Epidermal melanocyte (primary cell): ENCODE measurements around the gene BSPRY.
"Not testable (repeated sequence)": the region's sequence is repeated elsewhere in the genome, so short reads cannot be mapped to it uniquely, and the experiment has no call there.

ENCODE experiments used
- DNase-seq: peaks from one replicate; pipeline ENCODE4 v3.0.0; 2011; ENCODE audit warnings: low spot score; ENCODE audit not compliant: insufficient read length

The BSPRY gene

DNA sequence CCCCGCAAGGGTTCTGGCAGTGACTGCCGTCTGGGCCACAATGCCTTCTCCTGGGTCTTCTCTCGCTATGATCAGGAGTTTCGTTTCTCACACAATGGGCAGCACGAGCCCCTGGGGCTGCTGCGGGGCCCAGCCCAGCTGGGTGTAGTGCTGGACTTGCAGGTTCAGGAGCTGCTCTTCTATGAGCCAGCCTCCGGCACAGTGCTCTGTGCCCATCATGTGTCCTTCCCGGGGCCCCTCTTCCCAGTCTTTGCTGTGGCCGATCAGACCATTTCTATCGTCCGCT, 20.5 kb downstream of the BSPRY start:
- no peak for DNase-seq

GRCh38 chr9:113370806-113371325, 21.5 kb downstream of the BSPRY start:
- no peak for DNase-seq

DNA sequence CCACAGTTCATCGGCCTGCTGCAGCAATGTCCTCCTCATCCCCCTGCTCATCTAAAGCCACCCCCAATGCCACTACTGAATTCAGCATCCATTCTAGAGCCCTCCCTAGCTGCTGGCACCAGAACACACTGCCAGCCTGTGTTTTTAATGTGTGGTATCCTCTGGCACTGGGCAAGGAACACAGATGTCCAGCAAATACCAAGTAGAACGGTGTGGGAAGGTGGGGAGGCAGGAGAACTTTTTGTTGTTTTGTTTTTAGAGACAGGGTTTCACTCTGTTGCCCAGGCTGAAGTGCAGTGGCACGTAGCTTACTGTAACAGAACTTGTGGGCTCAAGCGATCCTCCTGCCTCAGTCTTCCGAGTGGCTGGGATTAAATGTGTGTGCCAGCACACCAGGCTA, 22.7 kb downstream of the BSPRY start:
- DNase-seq: no peak

DNA sequence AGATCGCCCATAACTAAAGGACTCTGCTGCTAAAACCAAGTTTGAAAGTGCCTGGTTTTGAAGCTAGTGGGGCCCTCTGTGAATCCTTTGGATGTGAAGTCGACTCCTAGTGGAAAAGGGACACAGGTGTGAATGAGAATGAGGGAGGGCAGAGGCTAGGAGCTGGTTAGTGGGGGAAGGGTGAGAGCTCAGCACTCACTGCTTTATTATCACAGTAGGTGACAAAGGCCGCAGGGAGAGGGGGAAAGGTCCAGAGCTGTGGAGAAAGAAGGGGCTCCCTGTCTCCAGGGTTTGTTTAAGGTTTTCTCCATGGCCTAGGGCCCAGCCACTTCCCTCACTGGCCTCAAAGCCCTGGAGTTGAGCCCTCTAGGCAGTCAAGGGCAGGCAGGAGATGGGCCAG, 23.9 kb downstream of the BSPRY start:
- DNase-seq: no peak

DNA sequence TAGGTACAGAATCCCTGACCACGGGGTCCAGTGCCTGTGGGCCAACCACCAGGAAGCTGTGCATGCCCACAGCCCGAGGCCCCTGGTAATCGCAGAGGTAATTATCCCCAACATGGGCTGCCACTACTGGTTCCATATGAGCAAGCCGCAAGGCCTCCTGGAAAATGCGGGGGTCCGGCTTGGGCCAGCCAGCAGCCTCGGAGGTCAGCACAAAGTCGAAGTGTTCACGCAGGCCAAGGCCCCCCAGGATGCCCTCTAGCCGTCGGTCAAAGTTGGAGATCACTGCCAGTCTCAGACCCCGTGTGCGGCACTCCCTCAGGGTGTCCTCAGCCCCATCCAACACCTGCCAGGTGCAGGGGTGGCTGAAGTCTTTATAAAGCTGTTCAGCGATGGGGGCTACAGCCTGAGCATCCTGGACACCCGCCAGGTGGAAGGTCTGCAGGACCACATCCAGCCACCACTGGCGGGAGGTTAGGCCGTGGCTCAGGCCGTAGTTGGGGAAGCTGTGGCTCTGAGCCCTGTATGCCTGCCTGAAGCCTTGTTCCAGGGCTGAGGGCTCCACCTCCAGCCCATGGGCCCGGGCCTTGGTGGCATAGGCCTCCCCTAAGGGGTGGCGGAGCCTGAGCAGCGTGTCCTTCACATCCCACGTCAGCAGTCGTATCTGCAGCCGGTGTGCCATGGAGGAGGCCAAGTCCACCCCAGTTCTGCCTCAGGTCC, 24.5 kb downstream of the BSPRY start:
- no peak for DNase-seq

DNA sequence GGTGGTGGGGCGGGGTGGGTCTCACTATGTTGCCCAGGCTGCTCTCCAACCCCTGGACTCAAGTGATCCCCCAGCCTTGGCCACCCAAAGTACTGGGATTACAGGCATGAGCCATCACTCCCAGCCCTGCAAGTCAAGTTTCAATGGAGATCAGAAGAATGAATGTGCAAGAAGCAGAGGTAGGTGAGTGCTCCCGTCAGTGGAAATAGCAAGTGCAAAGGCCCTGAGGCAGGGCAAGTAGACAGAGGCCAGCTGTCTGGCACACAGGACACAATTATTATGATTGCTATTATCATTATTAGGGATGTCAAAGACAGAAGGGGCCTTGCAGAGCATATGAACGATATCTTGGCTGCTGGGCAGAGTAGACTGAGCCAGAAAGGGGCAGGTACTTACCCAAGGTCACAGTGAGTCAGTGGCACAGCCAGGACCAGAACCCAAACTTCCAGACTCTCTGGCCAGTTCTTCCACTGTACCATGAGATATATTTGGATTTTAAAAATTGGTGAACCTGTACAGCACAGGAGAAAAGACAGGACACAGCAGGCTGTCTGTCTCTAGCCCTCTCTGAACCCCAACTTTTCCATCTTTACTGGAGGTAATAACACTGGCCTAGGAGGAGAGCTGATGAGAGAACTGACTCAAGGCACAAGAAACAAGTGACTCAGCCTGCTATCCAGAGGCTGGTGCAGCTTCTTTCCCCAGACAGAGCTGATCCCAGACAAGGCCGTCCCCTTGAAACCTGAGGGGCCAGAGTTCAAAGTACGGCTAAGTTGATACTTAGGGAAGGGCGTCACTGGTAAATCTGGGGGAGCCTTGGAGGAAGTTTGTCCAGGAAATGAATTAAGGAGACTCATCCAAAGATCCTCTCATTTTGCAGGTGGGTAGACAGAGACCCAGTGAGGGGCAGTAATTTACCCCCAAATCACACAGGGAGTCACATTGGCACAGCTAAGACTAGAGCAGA, 26.0 kb downstream of the BSPRY start:
- no peak for DNase-seq

GRCh38 chr9:113376634-113377567, 27.6 kb downstream of the BSPRY start, which contains the start of gene HDHD3:
TSS of gene HDHD3 (minus strand) at chr9:113376986. CDS start at chr9:113374354, 2,632 bp downstream.
- DNase-seq: peak; percentile 90

DNA sequence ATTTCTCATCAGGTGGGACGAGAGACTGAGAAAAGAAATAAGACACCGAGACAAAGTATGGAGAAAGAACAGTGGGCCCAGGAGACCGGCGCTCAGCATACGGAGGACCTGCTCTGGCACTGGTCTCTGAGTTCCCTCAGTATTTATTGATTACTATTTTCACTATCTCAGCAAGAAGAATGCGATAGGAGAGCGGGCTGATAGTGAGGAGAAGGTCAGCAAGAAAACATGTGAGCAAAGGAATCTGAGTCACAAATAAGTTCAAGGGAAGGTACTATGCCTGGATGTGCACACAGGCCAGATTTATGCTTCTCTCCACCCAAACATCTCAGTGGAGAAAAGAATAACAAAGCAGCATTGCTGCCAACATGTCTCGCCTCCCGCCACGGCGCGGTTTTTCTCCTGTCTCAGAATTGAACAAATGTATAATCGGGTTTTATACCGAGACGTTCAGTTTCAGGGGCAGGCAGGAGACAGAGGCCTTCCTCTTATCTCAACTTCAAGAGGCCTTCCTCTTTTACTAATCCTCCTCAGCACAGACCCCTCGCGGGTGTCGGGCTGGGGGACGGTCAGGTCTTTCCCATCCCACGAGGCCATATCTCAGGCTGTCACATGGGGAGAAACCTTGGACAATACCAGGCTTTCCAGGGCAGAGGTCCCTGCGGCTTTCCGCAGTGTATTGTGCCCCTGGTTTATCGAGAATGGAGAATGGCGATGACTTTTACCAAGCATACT, 29.9 kb downstream of the BSPRY start:
- not testable (repeated sequence) for DNase-seq

- DNase-seq: not testable (repeated sequence)
Measured at GRCh38 chr9:113379829-113380210, 30.5 kb downstream of the BSPRY start.

DNA sequence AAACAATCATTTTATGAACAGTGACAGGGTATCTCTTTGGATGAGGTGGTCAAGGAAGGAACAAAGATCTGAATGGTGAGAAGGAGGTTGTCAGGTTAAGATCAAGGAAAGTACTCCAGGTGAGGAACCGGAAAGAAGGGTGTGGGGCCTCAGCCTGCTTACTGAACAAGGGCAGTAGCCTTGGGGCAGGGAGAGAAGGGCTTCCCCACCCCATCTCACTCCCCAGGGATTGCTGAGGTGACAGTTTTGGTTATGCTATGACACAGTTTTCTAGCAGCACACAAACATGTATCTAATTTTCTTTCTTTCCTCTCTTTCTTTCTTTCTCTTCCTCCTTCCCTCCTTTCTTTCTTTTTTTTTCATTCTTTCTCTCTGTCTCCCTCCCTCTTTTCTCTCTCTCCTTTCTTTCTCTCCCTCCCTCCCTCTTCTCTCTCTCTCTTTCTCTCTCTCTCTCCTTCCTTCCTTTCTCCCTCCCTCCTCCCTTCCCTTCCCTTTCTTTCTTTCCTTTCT, 31.6 kb downstream of the BSPRY start:
- no peak for DNase-seq

DNA sequence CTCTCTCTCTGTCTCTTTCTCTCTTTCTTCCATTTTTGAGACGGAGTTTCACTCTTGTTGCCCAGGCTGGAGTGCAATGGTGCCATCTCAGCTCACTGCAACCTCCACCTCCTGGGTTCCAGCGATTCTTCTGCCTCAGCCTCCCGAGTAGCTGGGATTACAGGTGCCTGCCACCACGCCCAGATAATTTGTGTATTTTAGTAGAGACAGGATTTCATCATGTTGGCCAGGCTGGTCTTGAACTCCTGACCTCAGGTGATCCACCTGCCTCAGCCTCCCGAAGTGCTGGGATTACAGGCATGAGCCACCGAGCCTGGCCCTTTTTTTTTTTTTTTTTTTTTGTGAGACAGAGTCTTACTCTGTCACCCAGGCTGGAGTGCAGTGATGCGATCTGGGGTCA, 32.1 kb downstream of the BSPRY start:
- DNase-seq: not testable (repeated sequence)

DNA sequence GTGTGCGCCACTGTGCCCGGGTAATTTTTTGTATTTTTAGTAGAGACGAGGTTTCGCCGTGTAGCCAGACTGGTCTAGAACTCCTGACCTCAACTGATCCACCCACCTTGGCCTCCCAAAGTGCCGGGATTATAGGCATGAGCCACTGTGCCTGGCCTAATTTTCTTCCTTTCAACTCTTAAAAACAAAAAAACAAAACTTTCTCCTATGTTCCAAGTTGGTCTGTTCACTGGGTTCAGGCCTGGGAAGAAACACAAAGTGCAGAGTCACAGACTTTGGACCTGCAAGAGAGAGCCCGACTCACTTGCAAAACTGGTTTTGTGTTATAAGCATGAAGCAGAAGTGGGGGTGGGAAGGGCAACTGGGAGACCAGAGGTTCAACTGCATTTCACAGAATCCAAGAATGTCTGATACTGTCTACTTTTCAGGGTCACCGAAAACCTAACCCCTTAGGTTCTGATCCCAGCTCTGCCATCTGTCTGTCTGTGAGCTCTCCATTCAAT, 32.6 kb downstream of the BSPRY start:
- no peak for DNase-seq

- DNase-seq: no peak
Measured at GRCh38 chr9:113386571-113387393, 37.4 kb downstream of the BSPRY start.

DNA sequence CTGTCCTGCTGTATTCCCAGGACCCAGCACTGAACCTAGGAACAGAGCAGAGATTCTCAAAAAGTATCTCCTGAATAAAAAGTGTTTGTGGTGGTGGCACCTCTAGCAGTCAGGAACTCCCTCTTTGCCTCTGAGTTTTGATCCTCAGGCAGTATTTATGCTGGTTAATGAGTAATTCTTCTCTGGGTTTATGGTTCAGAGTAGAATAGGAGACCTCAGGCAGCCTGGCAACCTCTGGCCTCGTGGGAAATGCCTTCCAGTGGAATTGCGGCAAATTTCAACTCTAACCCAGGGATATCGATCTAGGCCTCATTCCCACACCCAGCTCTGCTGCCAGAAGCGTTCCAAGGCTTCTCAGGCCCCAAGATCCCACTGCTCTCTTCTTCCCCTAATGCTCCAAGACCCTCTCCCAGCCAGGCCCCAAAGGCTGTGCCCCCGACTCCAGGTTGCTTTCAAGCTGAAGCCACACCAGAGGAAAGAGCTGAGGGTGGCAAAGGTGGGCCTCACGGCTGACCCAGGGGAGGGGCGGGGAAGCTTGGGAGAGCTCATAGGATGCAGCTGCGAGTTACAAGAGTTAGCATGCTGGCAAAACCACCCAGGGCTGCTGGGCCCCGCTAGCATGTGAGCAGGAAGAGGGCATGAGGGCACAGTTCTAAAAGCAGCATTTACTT, 38.4 kb downstream of the BSPRY start:
- no peak for DNase-seq

DNA sequence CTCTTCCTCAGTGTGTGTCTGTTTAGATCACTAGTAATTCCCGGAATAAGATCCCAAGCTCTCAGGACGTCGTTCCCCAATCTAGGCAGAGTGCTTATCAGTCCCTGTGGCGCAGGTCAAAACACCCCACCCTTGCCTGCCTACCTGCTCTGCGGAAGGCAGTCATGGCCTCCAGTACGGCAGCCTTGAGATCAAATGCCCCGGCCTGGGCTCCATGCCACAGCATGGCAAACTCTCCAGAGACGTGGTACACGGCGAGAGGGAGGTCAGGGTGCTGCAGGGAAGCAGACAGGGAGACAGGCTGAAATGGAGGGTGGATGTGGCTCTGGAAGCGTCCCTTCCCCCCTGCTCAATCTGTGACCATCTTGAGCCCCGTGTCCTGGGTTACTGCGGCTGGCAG, 39.5 kb downstream of the BSPRY start:
- no peak for DNase-seq

- DNase-seq: no peak
Measured at GRCh38 chr9:113389451-113389850, 40.1 kb downstream of the BSPRY start.

- DNase-seq: no peak
Measured at GRCh38 chr9:113390192-113390960, 41.0 kb downstream of the BSPRY start.

DNA sequence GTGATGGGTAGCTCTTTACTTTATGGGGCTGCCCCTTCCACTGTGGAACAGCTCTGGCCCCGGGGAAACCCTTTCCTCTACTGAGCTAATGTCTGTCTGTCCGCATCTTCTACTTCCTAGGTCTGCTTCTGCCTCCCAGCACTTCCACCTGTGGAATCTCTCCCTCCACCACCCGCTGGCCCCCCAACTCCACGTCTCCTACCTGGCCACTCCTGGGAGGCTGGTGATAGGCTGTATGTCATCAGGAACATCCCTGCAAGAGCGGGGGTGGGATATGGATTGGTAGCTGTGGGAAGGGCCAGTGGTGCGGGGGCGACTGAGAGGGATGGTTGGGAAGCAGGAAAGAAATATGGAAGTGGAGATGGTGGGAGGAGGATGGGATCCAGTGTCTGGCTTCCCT, 42.6 kb downstream of the BSPRY start:
- no peak for DNase-seq
